HG03442 (cell line): Measurements from ENCODE around the gene RUNX1.

ENCODE experiments used
- ATAC-seq: cut with Tn5 transposase; IDR thresholded peaks from one replicate; pipeline ENCODE4 v1.9.1; 2021; ENCODE audit warnings: mild to moderate bottlenecking, moderate library complexity; ENCODE audit not compliant: unreplicated experiment

Gene RUNX1

DNA sequence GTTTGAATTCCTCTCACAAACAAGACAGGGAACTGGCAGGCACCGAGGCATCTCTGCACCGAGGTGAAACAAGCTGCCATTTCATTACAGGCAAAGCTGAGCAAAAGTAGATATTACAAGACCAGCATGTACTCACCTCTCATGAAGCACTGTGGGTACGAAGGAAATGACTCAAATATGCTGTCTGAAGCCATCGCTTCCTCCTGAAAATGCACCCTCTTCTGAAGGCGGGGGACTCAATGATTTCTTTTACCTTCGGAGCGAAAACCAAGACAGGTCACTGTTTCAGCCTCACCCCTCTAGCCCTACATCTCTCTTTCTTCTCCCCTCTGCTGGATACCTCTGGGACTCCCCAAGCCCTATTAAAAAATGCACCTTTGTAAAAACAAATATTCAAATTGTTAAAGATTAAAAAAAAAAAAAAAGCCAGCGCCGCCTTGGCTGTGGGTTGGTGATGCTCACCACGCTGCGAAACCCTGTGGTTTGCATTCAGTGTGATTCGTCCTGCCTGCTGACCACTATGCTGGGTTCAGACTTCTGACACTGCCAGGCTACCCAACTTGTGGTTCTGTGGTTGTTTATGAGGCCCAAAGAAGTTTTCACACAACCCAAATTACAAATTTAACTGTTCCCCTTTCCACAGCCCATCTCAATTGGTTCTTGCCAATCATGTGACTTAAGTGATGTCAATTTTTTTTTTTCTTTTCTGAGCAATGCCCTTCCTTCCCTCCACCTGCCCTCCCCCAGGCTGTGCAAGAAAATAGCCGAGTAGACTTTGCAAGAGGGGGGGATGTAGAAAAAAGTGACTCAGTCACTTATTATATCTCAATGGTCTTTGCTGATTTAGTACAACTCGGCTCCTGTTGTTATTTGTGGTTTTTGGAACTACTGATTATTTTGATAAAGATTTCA, at the start of gene RUNX1:
Gene RUNX1 (minus strand): TSS at position 597 of the 912 bp plus-strand sequence.
- ATAC-seq, result peak; percentile 45

DNA sequence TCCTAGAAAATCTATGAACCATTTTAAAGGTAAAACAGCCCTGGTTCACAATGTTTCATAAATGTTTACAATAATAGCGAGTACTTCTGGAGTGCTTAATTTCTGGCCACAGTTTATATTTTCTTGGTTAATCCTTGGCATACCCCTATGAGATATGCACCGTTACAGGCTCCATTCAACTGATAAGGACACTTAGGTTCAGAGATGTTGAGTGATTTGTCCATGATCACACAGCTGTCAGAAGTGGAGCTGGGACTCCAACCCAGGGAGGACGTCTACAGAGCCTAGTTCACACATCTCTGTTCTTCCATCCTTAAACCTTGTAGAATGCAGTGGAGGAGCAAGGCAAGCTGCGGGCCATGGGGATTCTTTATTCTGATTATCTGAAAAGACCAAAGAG, 48.4 kb upstream of the RUNX1 start:
- no peak for ATAC-seq

DNA sequence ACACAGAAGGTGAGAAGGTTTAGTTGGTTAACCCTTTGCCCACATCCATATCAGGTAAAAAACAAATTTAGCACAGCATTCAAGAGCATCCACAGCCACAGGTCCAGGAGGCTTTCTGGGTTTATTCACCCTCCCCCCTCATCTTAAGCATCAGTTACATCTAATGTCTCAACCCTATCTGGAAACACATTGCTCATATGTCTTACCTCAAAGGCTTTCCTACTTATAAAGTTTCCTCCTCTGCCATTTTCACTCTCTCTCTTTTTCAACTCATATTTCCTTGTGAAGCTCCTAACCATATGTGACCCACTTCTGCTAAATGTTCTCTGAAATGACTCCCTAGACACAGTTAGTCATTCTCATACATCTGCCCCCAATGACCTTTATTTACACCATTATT, 47.9 kb upstream of the RUNX1 start:
- ATAC-seq, result no peak

DNA sequence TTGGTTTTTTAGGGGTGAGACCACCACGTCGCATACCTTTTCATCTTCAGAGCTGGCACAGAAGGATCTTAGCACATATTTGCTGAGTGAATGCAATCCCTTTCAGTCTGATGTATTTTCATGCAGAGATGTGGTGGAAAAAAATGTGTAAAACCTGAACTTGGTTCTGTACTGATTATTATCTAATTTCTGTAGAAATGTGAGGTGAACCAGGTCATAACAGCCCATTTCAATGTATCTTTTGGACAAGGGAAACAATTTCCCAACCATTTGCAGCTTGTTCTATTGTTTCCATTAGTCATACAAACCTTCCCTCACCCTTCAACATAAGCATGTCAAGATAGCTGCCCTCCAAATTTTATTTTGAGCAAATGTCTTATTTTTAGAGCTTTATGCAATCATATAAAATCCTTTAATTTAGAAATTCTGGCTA, 46.8 kb upstream of the RUNX1 start:
- no peak for ATAC-seq

DNA sequence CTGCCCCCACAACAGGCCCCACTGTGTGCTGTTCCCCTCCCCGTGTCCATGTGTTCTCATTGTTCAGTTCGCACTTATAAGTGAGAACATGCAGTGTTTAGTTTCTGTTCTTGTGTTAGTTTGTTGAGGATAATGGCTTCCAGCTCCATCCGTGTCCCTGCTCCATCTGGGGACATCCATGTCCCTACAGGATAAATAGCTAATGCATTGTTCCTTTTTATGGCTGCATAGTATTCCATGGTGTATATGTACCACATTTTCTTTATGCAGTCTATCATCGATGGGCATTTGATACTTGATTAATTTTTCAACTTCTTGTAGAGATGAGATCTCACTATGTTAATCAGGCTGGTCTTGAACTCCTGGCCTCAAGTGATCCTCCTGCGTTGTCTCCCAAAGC, 44.4 kb upstream of the RUNX1 start:
- no peak for ATAC-seq

DNA sequence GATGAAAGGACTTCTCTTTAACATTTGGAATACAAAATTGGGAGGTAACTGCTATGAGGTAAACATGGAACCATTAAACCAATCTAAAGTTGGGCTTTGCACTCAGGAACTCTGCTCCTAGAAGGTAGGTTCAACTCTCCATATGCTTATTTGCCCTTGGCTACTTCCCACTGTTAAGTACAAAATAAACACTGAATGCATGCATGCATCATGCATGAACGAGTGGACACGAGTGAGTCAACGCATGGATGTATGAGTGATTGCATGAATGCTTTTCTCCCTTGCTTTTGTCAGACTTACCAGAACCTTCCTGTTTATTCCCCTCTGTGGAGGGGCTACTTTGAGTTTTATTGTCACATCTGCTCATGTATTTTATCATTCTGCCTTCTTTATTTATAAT, 42.4 kb upstream of the RUNX1 start:
- no peak for ATAC-seq

DNA sequence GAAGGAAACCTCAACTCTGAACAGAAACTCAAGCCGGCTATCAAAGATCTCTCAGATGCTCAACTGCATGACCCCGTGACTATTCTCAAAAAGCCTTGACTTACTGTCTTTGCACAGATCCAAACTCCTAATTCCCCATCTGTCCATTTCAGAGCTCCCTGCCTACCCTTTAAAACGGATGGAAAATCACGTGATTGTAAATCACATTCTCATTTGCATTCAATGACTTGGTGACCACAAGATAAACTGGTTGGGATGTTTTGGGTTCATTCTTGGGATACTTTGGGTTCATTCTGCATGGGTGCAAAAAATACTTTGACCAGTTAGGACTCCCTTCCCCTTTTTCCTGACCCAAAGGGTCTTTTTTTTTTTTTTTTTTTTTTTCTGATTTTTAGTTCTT, 41.3 kb upstream of the RUNX1 start:
- no peak for ATAC-seq

DNA sequence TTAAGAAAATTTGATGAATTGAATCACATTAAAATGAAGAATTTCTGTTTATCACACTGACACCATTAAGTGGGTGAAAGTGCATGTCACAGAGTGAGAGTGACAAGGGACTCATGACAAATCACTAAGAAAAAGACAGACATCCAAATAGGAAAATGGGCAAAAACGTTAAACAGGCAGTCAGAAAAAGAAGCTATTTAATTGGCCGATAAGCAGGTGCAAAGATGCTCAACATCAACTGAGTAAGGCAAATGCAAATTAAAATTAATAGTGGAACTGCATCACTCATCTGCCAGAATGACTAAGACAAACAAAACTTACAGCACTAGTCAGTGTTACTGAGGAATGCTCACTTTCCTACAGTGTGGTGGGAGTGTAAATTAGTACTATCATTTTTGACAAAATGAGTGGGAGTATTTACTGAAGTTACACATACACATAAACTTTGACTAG, 39.2 kb upstream of the RUNX1 start:
- no peak for ATAC-seq

DNA sequence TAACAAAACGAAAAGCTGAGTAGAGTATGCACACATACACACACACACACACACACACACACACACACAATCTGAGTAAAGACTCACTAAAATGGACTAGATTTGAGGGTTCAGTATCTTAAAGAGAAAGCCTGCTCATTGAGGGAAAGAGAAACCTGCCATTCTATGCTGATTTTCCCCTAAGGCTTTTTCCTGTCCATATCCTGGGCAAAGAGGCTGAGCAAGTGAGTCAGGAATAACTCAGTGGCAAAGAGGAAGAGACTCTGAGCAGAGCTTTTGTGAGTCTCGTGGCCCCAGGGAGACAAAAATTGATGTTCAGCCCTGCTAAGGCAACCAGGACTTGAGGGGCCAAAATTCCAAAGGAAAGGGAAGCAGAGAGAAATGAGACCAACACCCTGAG, 37.3 kb upstream of the RUNX1 start:
- no peak for ATAC-seq

DNA sequence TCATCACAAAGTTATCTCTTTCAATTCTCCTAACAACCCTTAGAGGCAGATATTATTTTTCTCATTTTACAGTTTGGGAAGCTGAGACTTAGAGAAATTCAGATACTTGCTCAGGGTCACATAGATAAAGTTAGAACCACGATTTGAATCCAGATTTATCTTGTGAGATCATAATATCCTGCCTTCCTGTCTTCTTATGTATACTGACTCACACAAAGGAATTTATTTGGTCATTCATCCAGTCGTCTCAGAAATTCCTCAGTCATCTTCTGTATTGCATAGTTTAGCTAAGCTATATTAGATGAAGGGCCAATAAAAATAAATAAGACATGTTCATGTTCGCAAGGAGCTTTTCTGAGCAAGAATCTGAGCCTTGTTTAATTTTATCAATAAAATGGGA, 35.8 kb upstream of the RUNX1 start:
- ATAC-seq, result no peak

DNA sequence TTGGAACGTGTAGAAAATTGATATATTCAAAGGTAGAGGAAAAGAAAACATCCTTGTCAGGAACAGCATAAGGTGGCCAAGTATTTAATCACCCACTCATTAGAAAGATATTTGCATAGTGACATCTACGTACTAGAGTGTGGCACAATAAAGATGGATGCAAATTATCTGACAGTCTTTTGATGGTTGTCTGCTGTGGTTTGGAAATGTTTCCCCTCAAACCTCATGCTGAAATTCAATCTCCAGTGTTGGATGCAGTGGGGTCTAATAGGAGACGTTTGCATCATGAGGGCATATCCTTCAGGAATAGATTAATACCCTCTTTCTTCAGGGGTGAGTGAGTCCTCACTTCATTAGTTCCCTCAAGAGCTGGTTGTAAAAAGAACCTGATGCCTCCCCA, 34.1 kb upstream of the RUNX1 start:
- ATAC-seq, result no peak

DNA sequence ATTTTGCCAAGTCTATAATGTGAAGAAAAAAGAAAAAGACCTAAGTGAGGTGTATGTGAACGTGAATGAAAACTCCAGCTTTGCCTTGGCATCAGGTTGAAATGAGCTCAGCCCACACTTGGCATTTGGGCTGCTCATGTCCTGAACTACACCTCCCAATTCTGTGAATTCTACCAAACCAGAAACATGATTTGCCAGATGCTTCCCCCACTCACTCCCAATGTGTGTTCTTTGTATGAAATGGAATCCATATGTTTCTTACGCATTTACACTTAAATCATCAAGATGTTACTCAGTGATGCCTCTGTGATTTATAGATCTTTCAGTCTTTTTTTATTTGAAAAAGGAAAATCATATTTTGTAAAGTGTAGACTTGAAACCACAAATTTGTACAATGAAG, 32.8 kb upstream of the RUNX1 start:
- ATAC-seq, result no peak

DNA sequence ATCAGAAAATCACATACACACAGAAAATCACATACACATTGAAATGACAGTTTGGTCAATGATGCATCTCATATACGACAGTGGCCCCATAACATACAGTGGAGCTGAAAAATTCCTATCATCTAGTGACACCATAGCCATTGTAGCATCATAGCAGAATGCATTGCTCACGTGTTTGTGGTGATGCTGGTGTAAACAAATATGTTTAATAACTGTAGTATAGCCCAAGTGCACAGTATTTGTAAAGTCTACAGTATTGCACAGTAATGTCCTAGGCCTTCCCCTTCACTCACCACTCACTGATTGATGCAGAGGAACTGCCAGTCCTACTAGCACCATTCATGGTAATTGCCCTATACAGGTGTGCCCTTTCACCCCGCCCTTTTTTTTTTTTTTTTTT, 30.1 kb upstream of the RUNX1 start:
- no peak for ATAC-seq

DNA sequence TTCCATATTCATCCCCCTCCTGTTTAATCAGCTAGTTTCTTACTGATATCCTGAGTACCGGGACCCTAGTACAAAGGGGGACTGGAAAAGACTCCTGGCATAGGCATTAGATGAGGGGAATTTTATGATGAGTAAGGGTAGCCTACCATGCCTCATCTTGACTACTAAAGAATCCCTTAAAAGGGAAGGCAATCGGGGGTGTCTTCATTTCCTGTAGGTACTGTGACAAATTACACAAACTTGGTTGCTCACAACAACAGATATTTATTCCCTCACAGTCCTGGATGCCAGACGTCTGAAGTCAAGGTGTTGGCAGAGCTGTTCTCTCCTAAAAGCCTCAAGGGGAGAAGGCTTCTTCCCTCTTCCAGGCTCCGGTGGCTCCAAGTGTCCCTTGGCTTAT, 28.9 kb upstream of the RUNX1 start:
- no peak for ATAC-seq

DNA sequence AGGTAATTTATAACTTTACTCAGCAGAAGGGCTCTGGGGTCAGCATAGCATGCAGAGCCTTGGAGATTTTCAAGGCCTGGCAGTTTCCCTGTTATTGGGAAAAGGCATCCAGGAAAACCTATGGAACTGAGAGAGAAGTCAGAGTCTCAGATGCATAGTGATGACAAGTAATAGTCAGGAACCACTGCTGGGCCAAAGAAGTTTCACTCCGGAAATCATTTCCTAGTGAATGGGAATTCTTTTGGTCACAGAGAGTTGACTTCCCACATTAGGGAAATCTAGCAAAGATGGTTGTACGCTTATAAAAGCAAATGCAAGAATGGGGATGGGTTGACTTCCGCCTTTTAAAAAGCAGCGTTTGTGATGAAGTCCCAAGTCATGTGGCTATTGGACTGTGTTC, 28.4 kb upstream of the RUNX1 start:
- no peak for ATAC-seq

DNA sequence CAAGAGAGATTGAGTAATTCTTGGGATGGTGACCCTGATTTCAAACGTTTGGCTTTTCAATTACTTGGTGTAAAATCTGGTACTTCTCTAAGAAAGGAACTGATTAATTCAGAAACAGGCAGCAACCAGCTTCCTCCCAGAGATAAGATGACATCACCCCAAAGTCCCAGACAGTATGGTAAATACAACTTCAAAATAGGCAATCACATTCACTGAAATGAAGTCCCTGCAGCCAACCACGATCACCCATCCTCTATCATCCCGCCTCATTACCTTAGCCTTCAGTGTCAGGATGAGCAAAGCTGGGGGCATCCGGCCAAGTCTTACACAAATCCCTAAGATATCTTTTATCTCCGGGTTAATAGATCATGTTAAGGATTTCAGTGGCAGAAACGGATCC, 26.4 kb upstream of the RUNX1 start:
- no peak for ATAC-seq

DNA sequence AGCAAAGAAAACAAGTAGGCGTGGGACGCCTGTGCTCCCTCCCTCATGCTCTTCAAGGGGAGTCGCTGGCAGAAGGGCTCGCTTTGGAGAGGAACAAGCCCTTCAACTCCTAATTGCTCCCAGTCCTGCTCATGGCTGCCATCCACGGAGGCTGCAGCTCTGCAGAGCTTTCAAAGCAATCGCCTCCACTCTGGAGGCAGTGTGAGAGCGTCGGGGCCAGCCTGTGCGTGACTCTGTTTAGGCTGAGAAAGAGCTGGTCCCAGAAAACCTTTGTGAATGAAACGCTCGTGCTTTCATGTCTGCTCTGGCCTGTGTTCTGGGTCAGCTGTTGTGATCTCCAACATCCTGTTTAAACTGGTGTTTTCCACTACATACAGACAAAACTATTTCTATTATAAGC, 23.9 kb upstream of the RUNX1 start:
- no peak for ATAC-seq

DNA sequence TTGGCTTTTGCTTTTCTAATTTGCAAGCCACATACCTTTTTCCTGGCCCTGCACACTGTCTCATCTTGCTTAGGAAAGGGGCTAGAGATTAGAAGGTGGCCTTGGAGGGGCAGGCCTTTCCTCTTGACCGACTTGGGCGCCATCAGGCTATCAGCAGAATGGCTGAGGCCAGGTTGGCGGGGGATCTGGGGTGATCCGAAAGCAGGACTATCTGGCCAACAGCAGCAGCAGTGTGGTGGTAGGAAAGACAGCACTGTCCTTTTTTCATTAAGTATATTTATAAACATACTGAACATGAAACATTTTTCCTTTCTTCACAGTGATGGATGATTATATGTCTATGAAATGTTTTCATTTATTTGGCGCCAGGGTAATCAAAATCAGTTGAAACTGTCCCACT, 23.5 kb upstream of the RUNX1 start:
- ATAC-seq, result no peak

DNA sequence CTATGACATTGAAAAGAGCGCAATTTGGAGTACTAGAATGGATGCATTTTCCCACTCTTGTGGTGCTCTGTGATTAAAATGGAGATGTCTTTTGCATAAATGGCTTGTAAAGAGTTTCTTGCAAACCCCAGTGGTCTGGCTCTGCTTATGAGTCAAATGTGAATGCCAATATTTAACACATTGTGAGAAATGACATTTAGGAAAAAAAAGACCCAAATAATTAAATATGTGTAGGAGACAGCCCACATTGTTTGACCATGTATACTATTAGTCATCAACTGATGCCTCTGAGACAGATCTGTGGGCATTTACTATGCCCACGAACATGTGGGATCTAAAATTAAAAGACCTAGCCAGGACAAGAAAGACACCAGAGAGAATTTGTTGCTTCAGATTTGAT, 22.2 kb upstream of the RUNX1 start:
- ATAC-seq, result no peak

DNA sequence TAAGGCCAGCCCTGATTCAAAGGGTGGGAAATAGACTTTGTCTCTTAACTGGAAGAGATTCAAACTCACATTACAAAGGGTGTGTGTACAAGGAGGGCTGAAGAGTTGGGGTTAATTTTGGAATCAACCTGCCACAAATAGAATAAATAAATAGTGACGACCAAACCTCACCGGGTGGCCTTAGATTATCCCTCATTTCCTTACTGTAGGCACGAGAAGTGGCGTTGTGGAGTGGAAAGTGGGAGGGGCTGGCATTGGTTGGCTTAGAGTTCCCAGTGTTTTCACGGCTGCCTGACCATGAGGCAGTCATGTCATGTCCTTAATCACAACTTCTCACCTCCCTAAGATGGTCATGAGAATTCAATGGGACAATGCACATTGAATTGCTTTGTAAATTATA, 21.3 kb upstream of the RUNX1 start:
- ATAC-seq, result no peak

DNA sequence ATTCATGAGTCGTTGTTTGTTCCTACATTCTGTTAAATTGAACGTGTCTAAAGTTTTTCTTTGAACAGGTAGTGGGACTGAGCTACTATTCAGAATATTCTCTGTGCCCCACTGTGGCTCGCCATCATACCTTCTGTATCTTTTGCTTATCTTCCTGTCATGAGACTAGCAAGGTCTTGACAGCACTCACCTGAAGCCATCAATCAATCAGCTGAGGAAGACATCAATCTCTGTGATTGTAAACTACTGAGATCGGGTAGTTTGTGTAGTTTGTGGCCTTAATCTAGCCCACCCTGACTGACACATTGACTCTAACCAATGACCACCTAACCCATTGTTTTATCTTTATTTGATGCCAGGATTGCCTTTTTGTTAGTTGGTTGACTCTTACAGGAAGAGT, 17.7 kb upstream of the RUNX1 start:
- no peak for ATAC-seq

DNA sequence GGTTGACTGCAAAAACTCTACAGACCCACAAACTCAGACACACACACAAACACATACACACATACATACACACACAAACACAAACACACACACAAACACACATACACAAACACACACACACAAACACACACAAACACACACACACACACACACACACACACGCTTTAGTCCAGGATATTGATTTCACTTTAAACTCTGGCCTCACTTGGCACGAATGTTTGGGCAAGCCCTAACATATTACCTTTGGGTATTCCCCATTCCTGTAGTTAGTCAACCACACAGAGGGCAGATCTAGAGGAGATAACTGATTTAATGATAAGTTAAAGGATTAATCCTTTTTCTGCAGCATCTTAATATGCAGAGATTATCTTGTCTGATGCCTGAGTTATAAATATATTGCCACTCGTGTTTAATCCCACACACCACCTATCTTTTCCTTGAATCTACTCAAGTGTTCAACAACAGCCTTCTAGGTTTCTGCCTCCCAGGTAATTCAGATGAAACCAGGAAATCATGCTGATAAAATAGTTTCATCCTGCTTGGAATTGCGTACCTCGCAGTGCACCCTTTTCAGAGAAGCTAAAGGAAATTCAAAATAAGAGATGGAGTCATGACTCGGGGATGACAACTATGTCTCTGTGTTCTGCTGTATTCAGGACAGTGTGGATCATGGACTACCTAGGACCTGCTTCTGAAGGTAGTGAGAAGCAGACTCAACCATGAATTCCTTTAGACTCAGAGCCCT, 14.5 kb upstream of the RUNX1 start:
- ATAC-seq, result no peak
